ENCODE measurements around the gene MYH11. TPM values are rescaled to one million over a fixed set of nuclear protein-coding genes. Genes with fewer than 3 reads are reported as not detected.

MYH11 gene
- total RNA-seq, 1 donor from 2014 or later, result 694 TPM

DNA sequence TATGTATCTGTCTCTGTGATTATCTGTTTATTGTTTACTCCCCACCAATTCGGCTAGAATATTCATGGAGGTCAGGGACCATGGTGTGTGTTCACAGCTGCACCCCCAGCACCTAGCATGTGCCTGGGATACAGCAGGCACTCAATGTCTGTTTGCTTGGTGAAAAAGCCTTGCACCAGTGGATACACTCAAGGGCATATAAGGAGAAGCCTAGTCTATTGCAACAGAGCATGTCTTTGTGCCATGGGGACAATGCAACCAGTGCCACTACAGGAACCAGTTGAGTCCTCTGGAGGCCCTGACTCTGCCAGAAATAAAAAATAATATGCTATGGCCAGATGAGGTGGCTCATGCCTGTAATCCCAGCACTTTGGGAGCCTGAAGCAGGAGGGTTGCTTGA is 113.2 kb downstream of the MYH11 start:
- Histone ChIP-seq H3K4me3 (no peak overlapping the region), H3K36me3 (peaks cover 100% of the 10 kb centered on the region in 2 donors), H3K9me3 (no peaks in the 10 kb centered on the region), H3K27me3 (no peaks in the 10 kb centered on the region), H3K4me1 (no peaks in the 10 kb centered on the region), H3K27ac (no peak overlapping the region)
- DNase-seq (ENCODE audit: low spot score in 2 of 2), result no peak
- TF ChIP-seq, protein P1, sequence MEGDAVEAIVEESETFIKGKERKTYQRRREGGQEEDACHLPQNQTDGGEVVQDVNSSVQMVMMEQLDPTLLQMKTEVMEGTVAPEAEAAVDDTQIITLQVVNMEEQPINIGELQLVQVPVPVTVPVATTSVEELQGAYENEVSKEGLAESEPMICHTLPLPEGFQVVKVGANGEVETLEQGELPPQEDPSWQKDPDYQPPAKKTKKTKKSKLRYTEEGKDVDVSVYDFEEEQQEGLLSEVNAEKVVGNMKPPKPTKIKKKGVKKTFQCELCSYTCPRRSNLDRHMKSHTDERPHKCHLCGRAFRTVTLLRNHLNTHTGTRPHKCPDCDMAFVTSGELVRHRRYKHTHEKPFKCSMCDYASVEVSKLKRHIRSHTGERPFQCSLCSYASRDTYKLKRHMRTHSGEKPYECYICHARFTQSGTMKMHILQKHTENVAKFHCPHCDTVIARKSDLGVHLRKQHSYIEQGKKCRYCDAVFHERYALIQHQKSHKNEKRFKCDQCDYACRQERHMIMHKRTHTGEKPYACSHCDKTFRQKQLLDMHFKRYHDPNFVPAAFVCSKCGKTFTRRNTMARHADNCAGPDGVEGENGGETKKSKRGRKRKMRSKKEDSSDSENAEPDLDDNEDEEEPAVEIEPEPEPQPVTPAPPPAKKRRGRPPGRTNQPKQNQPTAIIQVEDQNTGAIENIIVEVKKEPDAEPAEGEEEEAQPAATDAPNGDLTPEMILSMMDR (IDR thresholded peaks at IDR 0.05), result no peak
- intact Hi-C loops (cut with DNase I), result no loop called here

DNA sequence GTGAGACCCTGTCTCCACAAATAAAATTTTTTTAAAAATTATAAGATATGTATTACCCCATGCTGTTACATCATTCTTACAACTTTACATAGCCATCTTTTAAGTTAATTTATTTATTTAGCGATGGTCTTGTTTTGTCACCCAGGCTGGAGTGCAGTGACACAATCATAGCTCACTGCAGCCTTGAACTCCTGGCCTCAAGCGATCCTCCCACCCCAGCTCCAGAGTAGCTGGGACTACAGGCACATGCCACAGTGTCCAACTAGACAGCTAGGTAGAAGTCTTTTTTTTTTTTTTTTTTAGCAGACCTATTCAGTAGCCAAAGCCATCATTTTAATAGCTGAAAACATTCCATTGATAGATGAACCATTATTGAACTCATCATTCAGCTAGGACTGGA is 114.1 kb downstream of the MYH11 start:
- Histone ChIP-seq H3K9me3 (no peaks in the 10 kb centered on the region), H3K4me1 (no peaks in the 10 kb centered on the region), H3K27ac (no peak overlapping the region), H3K4me3 (no peak overlapping the region), H3K27me3 (no peaks in the 10 kb centered on the region), H3K36me3 (peaks cover 100% of the 10 kb centered on the region in 2 donors)
- TF ChIP-seq, protein P1 (IDR thresholded peaks at IDR 0.05), result no peak
- intact Hi-C loops (cut with DNase I), result no loop called here
- no peak for DNase-seq (ENCODE audit: low spot score in 2 of 2)

DNA sequence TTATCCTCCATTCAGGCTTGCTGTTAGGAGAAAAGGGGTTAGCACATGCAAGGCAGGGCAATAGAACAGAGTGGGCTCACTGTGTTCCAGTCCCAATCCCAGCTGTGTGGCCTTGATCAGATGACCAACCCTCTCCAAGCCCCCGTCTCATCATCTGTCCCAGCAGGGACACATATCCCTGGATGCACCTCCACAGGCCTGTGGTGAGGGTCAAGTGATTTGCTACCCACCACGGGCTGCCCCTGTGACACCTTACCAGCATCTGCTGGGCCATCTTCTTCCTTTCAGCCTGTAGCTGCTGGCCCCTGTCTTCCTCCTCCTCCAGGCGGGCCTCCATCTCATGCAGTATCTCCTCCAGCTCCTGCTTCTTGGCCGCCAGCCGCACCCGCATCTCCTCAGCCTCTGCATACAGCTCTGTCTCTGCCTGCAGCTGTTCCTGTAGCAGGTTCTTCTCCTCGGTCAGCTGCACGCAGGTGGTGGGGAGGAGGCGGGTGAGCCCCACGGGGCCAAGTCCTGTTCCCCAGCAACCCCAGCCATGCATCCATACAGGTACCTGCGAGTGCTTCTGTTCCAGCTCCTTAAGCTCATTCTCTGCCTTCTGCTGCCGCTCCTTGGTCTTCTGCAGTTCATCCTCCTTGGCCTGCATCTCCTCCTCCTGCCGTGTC is 115.5 kb downstream of the MYH11 start:
- Histone ChIP-seq H3K4me1 (no peaks in the 10 kb centered on the region), H3K9me3 (no peaks in the 10 kb centered on the region), H3K27ac (no peak overlapping the region), H3K36me3 (peaks cover 100% of the 10 kb centered on the region in 2 donors), H3K4me3 (no peak overlapping the region), H3K27me3 (no peaks in the 10 kb centered on the region)
- intact Hi-C loops (cut with DNase I), result no loop called here
- TF ChIP-seq, protein P1 (IDR thresholded peaks at IDR 0.05), result no peak
- DNase-seq (ENCODE audit: low spot score in 2 of 2), result no peak

DNA sequence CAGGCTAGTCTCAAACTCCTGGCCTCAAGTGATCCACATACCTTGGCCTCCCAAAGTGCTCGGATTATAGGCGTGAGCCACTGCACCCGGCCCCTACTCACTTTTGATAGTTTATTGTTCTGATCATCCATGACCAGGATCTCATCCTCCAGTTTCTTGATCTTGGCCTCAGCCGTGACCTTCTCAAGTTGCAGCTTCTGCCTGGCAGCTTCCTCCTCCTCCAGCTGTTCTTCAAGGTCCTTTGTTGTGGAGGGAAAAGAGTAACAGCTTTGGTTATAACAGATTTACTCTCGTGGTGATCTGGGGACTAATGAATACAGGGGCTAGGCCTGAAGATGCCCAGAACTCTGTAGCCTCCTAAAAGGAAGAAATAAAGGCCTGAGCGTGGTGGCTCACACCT is 116.9 kb downstream of the MYH11 start:
- no peaks in the 10 kb centered on the region for H3K27me3 ChIP-seq
- TF ChIP-seq, protein P1 (IDR thresholded peaks at IDR 0.05), result no peak
- no peaks in the 10 kb centered on the region for H3K9me3 ChIP-seq
- no peak overlapping the region for H3K4me3 ChIP-seq
- H3K36me3 ChIP-seq, result peaks cover 100% of the 10 kb centered on the region in 2 donors
- intact Hi-C loops (cut with DNase I), result no loop called here
- no peak for DNase-seq (ENCODE audit: low spot score in 2 of 2)
- H3K27ac ChIP-seq, result no peak overlapping the region
- no peaks in the 10 kb centered on the region for H3K4me1 ChIP-seq

DNA sequence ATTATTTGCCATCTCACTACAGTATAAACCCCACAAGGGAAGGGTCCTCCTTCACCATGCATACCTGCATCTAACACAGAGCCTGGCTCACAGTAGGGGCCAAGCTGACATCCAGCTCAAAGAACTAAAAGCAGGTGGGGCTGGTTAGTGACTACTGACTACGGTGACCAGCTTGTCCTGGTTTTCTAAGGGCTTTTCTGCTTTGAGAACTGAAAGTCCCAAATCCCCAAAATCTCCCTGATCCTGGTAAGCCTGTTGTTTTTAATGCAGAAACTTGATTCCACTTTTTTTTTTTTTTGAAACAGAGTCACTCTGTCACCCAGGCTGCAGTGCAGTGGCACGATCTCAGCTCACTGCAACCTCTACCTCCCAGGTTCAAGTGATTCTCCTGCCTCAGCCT is 117.4 kb downstream of the MYH11 start:
- intact Hi-C loops (cut with DNase I), result no loop called here
- no peak for DNase-seq (ENCODE audit: low spot score in 2 of 2)
- Histone ChIP-seq H3K9me3 (no peaks in the 10 kb centered on the region), H3K36me3 (peaks cover 100% of the 10 kb centered on the region in 2 donors), H3K4me1 (no peaks in the 10 kb centered on the region), H3K4me3 (no peak overlapping the region), H3K27me3 (no peaks in the 10 kb centered on the region), H3K27ac (no peak overlapping the region)
- TF ChIP-seq, protein P1 (IDR thresholded peaks at IDR 0.05), result no peak
